ENCODE data around the gene PSEN1.
"Not testable (repeated sequence)": the region's sequence is repeated elsewhere in the genome, so short reads cannot be mapped to it uniquely, and the experiment has no call there.

PSEN1 gene

GRCh38 chr14:73167727-73168126, 31.4 kb downstream of the PSEN1 start:
- no peak for DNase-seq

GRCh38 chr14:73168274-73168673, 32.0 kb downstream of the PSEN1 start:
- no peak for DNase-seq

GRCh38 chr14:73168691-73169090, 32.4 kb downstream of the PSEN1 start:
- DNase-seq = no peak

- not testable (repeated sequence) for DNase-seq
Measured at GRCh38 chr14:73169855-73170254, 33.5 kb downstream of the PSEN1 start.

GRCh38 chr14:73170686-73171085, 34.4 kb downstream of the PSEN1 start:
- no peak for DNase-seq

- DNase-seq = no peak
Measured at GRCh38 chr14:73172500-73172899, 36.2 kb downstream of the PSEN1 start.

GRCh38 chr14:73173092-73173735, 36.9 kb downstream of the PSEN1 start:
- DNase-seq = no peak

GRCh38 chr14:73176685-73177084, 40.4 kb downstream of the PSEN1 start:
- DNase-seq = no peak

GRCh38 chr14:73180385-73180805, 44.1 kb downstream of the PSEN1 start:
- DNase-seq = no peak

- not testable (repeated sequence) for DNase-seq
Measured at GRCh38 chr14:73180969-73181368, 44.7 kb downstream of the PSEN1 start.

- DNase-seq = no peak
Measured at GRCh38 chr14:73188501-73188911, 52.2 kb downstream of the PSEN1 start.

- DNase-seq = no peak
Measured at GRCh38 chr14:73189651-73190050, 53.3 kb downstream of the PSEN1 start.

- no peak for DNase-seq
Measured at GRCh38 chr14:73191441-73191840, 55.1 kb downstream of the PSEN1 start.

GRCh38 chr14:73194306-73194705, 58.0 kb downstream of the PSEN1 start:
- not testable (repeated sequence) for DNase-seq

- no peak for DNase-seq
Measured at GRCh38 chr14:73198253-73198652, 61.9 kb downstream of the PSEN1 start.

- DNase-seq = no peak
Measured at GRCh38 chr14:73203527-73203926, 67.2 kb downstream of the PSEN1 start.

GRCh38 chr14:73207615-73208014, 71.3 kb downstream of the PSEN1 start:
- no peak for DNase-seq

- DNase-seq = no peak
Measured at GRCh38 chr14:73208390-73208789, 72.1 kb downstream of the PSEN1 start.

GRCh38 chr14:73208846-73209245, 72.5 kb downstream of the PSEN1 start:
- DNase-seq = no peak

GRCh38 chr14:73209953-73210352, 73.6 kb downstream of the PSEN1 start:
- DNase-seq = no peak

- no peak for DNase-seq
Measured at GRCh38 chr14:73211251-73212040, 75.1 kb downstream of the PSEN1 start.

GRCh38 chr14:73216030-73216429, 79.7 kb downstream of the PSEN1 start:
- no peak for DNase-seq

GRCh38 chr14:73217411-73217810, 81.1 kb downstream of the PSEN1 start:
- DNase-seq = no peak

GRCh38 chr14:73220061-73220460, 83.8 kb downstream of the PSEN1 start:
- no peak for DNase-seq

GRCh38 chr14:73220634-73221033, 84.3 kb downstream of the PSEN1 start:
- DNase-seq = no peak

Data from NCI-H774 (cell line).